ENCODE results near the gene NEDD4.
"Not testable (repeated sequence)": the region's sequence is repeated elsewhere in the genome, so short reads cannot be mapped to it uniquely, and the experiment has no call there.

Gene NEDD4

GRCh38 chr15:56004281-56004680 is 10.9 kb upstream of the NEDD4 start:
- DNase-seq (ENCODE audit: low spot score): not testable (repeated sequence)

GRCh38 chr15:56003777-56004176 is 10.4 kb upstream of the NEDD4 start:
- not testable (repeated sequence) for DNase-seq (ENCODE audit: low spot score)

- not testable (repeated sequence) for DNase-seq (ENCODE audit: low spot score)
Observed at GRCh38 chr15:56003277-56003676, 9.9 kb upstream of the NEDD4 start.

GRCh38 chr15:56001471-56002078 is 8.2 kb upstream of the NEDD4 start:
- no peak for DNase-seq (ENCODE audit: low spot score)

- no peak for DNase-seq (ENCODE audit: low spot score)
Observed at GRCh38 chr15:55999658-56000057, 6.2 kb upstream of the NEDD4 start.

GRCh38 chr15:55998478-55998877 is 5.1 kb upstream of the NEDD4 start:
- no peak for DNase-seq (ENCODE audit: low spot score)

GRCh38 chr15:55993804-55994560 is 570 bp upstream of the NEDD4 start:
- DNase-seq (ENCODE audit: low spot score): no peak

GRCh38 chr15:55992769-55993110 is 672 bp downstream of the NEDD4 start:
- no peak for DNase-seq (ENCODE audit: low spot score)

GRCh38 chr15:55991802-55992768 is 1.3 kb downstream of the NEDD4 start:
- no peak for DNase-seq (ENCODE audit: low spot score)

GRCh38 chr15:55990998-55991397 is 2.4 kb downstream of the NEDD4 start:
- DNase-seq (ENCODE audit: low spot score): no peak

GRCh38 chr15:55990516-55990915 is 2.9 kb downstream of the NEDD4 start:
- DNase-seq (ENCODE audit: low spot score): no peak

GRCh38 chr15:55989383-55989782 is 4.0 kb downstream of the NEDD4 start:
- no peak for DNase-seq (ENCODE audit: low spot score)

GRCh38 chr15:55981582-55982249 is 11.7 kb downstream of the NEDD4 start:
- DNase-seq (ENCODE audit: low spot score): no peak

GRCh38 chr15:55980511-55980910 is 12.9 kb downstream of the NEDD4 start:
- DNase-seq (ENCODE audit: low spot score): no peak

- DNase-seq (ENCODE audit: low spot score): no peak
Observed at GRCh38 chr15:55977231-55977630, 16.2 kb downstream of the NEDD4 start.

GRCh38 chr15:55970286-55970685 is 23.1 kb downstream of the NEDD4 start:
- no peak for DNase-seq (ENCODE audit: low spot score)

- no peak for DNase-seq (ENCODE audit: low spot score)
Observed at GRCh38 chr15:55969582-55969981, 23.8 kb downstream of the NEDD4 start.

- DNase-seq (ENCODE audit: low spot score): no peak
Observed at GRCh38 chr15:55968923-55969322, 24.5 kb downstream of the NEDD4 start.

- DNase-seq (ENCODE audit: low spot score): no peak
Observed at GRCh38 chr15:55965091-55965490, 28.3 kb downstream of the NEDD4 start.

- DNase-seq (ENCODE audit: low spot score): no peak
Observed at GRCh38 chr15:55960946-55961345, 32.5 kb downstream of the NEDD4 start.

- no peak for DNase-seq (ENCODE audit: low spot score)
Observed at GRCh38 chr15:55959744-55960447, 33.5 kb downstream of the NEDD4 start.

GRCh38 chr15:55958349-55958748 is 35.1 kb downstream of the NEDD4 start:
- DNase-seq (ENCODE audit: low spot score): no peak

Measured in germinal center (tissue), 1 donor.